ENCODE measurements around the gene DTX3.

Gene DTX3

DNA sequence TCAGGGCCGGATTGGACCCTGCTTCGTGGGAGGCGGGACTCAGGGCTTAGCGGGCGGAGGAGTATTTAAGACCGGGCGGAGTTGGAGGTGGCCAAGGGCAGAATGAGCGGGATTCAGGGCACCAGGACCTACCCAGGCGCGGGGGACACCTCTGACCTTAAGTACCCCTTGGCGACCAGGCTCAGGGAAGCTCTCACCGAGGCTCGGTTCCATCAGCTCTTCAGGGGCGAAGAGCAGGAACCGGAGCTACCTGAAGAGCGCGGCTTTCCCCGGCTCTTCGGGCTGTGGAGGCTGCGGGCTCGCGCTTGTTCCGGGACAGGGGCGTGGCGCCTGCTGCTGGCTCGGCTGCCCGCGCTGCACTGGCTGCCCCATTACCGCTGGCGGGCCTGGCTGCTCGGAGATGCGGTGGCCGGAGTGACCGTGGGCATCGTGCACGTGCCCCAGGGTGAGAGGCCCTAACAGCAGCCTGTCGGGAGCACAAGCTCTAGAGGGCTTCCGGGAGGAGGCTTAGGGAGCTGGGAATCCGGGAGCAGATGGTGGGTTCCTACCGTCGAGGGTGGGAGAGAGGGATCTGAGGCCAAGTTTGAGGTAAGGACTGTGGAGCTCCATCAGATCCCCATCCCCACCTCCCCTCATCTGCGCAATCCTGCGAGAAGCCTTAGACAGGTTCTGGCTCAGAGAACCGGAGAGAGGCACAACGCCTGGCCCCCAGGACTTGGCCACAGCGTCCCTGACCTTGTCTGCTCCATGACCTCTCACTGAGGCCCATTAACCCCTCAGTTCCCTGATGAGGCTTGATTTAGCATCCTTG, 15.0 kb downstream of the DTX3 start:
- peak; percentile 39 for DNase-seq

DNA sequence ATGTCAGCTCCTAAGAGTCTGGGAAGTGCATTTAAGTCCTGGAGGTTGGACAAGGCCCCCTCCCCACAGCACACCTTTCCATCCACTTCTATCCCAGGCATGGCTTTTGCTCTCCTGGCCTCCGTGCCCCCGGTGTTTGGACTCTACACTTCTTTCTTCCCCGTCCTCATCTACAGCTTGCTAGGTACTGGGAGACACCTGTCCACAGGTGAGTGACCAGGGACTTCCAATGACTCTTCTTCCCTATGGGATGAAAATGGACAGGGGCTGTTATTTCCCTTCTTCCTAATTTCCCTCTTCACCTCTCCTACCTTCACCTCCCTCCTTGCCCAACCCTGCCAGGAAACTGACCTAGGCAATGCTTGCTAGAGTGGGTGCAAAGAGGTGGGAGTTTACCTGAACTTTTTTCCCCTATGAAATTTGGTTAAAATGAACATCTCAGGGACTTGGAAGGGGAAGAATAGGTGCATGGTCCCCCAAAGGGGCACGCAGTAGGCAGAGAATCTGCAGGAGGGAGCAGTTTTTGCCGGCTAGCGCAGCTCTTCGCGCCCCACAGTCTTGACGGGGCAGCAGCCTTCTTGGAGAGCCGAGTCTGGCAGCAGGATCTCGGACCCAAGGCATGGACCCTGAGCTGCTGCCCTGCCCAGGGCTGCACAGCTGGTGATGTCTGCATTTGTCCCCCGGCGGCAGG, 15.8 kb downstream of the DTX3 start:
- no peak for DNase-seq

DNA sequence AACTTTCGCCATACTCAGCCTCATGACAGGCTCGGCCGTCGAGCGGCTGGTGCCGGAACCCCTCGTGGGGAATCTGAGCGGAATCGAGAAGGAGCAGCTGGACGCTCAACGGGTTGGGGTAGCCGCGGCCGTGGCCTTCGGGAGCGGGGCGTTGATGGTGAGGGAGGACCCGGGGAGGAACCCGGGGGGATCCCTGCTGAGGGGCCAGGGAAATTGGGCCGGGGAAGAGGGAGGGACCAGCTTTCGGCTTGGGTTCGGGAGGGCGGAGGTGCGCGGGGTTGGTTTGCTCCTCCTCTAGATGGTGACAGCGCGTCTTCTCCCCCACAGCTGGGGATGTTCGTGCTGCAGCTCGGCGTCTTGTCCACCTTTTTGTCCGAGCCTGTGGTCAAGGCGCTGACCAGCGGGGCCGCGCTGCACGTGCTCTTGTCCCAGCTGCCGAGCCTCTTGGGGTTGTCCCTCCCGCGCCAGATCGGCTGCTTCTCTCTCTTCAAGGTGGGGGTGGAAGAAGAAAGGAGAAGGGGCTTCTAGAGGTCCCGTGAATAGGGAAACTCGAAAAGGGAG, 16.4 kb downstream of the DTX3 start:
- peak; percentile 41 for DNase-seq

DNA sequence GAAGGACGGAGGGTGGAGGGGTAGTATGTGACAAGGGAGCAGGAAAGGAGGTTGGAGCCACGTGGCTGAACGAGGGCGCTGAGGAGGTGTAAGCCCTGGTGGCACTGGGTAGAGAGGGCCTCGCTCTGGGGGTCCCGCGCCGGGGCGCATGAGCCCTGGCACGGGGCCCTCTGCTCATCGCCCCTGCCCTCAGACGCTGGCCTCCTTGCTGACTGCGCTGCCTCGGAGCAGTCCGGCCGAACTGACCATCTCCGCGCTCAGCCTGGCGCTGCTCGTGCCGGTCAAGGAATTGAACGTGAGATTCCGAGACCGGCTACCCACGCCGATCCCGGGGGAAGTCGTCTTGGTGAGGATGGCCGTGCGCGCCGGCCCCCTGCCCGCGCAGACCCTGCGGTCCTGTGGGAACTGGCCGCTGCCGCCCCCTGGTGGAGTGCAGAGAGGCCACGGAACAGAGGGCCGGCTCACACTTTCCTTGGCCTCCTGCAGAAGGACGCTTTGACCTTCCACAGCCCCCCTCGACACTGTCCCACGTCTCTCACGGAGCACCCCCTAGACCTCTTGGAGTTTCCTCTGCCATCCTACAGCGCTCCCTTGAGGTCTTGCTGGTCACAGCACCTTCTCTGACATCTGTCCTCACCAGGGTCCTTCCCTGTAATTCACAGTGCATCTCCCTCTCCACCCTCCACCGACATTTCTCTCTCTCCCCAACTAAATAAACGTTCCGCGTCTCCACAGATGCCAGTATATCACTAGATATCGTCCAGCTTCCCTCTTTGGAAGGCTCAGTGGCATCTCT, 17.1 kb downstream of the DTX3 start:
- DNase-seq: peak; percentile 83

DNA sequence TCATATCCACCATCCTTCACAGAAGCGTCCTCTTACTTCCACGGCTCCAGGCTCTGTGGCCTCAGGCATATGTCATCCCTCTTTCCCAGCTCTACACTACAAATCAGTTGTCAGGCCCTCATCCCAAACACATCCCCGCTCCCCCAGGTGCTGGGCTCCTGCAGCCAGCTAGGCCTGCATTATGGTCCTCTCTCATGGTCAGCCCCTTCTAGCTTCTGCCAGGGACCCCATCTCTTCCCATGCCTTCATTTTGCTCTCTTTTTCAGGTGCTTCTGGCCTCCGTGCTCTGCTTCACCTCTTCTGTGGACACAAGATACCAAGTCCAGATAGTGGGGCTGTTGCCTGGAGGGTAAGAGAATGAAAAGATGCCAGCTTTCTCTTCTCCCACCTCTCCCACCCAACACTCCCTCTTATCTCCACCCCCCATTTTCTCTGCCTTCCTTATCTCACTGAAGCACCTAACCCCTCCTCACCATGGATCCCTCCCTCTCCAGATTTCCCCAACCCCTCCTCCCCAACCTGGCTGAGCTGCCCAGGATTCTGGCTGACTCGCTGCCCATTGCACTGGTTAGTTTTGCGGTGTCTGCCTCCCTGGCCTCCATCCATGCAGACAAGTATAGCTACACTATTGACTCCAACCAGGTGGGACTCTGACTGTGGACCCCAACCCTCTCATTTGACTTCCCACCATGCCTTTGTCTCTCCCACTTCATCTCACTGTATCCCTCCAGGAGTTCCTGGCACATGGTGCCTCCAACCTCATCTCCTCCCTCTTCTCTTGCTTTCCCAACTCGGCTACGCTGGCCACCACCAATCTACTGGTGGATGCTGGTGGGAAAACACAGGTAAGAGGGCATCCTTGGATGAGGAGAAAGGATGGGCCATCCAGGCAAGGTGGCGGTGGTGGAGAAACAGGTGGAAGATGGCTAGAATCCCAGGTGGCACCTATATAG, 17.9 kb downstream of the DTX3 start:
- DNase-seq: no peak

DNA sequence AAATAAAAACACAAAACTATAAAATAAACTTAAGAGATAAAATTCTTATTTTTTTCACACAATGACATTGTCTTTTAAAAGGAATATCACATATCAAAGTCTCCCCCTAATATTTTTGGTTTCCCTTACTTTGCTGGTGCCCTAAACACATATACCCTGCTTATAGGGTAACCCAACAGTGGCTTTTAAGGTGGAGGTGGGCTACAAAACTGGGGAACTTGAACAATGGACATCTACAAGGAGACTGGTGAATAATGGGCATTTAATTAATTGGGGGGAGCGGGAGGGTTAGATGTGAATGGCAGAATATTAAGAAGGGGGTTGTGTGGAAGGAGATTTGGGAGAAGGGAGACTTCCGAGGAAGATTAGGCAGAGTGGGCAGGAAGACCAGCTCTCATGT, 18.8 kb downstream of the DTX3 start:
- DNase-seq: no peak

DNA sequence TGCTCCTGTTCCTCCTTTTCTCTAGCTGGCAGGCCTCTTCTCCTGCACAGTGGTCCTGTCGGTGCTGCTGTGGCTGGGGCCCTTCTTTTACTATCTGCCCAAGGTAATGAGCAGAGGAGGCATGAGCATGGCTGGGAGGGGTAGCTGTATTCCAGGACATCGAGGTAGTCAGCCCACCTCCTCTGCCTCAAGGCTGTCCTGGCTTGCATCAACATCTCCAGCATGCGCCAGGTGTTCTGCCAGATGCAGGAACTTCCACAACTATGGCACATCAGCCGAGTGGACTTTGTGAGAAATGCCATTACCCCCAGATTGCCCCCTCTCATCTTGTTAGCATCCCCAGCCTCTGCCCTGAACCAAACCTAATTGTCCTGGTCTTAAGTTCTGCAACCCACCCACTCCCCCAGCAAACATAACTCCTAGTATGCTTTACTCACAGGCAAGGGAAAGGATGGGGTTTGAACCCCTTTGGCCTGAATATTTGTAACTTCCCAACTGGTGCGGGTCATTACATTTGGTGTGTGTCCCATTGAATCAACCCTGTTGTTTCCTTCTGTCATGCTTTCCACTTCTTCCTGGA, 19.3 kb downstream of the DTX3 start:
- DNase-seq: no peak

DNA sequence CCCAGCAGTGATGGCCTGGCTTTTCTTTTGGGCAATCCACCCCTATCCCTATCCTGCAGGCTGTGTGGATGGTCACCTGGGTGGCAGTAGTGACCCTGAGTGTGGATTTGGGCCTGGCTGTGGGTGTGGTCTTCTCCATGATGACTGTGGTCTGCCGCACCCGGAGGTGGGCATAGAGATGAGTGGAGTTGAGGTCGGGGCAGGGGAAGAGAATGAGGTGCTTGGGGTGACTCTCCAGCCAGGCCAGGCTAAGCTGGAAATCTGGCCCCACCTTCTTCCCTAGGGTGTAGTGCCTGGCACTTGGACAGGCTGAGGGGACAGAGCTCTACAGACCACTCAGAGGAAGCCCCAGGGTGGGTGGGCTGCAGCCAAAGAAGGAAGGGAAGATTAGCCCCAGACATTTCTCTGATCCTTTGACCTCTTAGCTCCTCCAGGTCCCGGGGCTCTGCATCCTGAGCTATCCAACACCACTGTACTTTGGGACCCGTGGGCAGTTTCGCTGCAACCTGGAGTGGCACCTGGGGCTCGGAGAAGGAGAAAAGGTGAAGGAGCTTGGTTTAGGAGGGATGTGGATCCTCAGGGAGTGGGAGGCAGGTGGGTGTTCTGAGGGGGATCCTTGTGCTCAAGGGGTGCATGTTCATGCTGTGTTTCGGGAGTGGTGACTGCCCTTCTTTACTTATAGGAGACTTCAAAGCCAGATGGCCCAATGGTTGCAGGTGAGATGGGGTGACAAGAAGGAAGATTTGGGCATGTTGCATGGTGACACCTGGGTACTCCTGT, 20.0 kb downstream of the DTX3 start:
- DNase-seq: no peak

DNA sequence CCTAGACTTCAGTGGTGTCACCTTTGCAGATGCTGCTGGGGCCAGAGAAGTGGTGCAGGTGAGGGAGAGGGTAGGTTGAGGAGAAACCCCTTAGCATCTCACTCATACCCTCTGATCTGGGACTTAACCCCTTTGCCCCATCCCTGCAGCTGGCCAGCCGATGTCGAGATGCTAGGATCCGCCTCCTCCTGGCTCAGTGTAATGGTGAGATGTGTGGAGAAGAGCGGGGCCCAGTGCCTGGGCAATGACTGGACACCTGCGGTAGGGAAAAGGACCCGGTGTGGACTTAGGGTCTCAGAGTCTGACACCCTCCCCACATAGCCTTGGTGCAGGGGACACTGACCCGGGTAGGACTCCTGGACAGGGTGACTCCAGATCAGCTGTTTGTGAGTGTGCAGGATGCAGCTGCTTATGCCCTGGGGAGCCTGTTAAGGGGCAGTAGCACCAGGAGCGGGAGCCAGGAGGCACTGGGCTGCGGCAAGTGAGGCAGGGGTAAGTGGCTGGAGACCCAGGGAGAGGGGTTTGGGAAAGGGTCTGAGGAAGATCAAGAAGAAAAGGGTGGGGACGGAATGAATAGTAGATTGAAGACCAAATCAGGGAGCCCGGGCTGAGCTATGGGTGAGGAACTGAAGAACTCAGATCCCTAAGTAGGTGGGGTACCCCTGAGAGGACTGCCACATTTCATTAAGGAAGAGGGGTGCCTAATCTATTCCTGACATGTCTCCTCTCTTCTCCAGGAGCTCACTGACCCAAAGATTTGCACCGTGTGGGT, 20.8 kb downstream of the DTX3 start:
- DNase-seq: no peak

DNA sequence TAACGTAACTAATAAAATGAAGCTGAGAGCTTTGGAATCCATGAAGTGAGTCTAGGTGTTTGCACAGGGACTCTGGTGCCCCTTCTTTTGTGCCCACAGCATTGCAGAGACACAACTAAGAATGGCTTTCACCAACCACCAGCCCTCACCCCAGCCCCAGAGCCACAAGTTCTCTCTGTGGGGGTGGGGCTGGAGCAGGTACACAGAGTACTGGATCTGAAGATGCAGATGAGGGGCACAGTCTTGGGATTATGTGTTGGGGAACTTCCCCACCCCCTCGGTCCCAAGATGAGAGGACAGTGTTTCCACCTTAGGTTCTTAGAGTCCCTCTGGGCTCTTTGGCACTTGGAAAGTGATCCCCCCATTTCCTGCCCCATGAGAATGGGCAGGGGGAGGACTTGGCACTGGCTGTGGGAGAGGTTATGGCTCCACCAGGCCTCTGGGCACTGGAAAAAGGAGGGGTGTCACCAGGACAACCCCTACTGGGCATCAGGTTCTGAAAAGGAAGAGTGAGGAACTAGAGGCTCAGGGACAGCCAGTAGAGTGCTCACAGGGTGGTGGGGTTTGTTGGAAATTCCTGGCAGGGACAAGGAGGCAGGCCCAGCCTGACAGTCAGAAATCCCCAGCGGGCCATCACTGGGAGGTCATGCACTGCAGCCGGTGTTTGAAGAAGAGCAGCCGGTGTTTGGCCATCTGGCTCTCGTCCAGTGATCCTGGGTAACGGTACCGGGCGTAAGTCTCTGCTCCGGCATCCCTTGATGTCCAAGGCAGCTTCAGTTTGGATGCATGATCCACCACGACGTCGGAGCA, 21.7 kb downstream of the DTX3 start:
- DNase-seq: no peak

DNA sequence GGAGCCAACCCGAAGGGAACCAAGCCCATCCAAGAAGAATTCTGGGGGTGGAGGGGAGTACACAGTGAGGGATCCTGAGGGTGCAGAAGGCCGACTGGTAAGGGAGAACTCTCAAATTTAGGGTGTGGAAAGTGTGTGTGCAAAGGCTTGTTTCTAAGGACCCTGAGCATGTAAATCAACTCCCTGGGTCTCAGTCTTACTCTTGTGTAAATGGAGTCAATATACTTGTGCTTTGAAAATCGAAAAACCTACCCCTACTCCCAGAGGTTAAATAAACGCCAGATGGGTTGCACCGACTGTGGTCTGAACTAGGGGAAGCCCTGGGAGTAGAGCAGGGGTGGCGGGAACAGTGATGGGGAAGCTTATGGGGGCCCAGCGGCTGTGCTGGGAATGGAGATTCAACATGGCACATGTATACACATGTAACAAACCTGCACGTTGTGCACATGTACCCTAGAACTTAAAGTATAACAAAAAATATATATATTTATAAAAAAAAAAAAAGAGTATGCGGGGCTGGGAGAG, 22.4 kb downstream of the DTX3 start:
- no peak for DNase-seq

DNA sequence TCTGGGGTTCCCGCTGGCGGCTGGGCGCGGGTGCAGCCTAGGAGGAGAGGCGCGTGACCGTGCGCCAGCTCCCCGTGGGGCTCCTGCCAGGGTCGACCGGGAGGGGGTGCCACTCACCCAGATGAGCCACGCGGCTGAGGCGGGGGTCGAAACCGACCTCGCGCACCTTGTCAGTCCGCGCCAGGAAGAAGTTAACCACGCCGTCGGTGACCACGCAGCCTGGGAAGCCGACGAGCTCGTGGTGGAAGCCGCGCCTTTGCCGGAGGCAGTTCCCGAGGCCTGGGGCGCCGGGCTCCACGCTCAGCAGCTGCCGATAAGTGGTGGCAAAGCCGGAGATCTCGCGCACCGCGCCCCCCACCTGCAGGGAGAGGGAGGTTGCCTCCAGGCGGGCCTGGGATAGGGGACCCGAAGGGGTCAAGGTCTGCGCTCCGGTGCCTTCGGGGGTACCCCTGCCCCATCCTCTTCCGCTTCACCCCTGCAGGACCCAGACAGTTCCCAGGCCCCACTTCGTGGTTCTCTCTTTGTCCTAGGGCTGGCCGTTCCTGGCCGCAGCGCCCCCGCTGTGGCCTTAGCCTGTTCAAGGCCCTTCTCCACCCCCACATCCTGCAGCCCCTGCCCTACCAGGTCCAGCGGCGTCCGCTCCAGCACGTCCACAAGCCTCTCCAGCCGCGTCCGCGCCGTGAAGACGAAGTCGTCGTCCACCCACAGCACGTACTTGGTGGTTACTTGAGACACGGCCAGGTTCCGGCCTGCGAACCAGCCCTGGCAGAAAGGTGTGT, 23.1 kb downstream of the DTX3 start:
- peak; percentile 43 for DNase-seq

DNA sequence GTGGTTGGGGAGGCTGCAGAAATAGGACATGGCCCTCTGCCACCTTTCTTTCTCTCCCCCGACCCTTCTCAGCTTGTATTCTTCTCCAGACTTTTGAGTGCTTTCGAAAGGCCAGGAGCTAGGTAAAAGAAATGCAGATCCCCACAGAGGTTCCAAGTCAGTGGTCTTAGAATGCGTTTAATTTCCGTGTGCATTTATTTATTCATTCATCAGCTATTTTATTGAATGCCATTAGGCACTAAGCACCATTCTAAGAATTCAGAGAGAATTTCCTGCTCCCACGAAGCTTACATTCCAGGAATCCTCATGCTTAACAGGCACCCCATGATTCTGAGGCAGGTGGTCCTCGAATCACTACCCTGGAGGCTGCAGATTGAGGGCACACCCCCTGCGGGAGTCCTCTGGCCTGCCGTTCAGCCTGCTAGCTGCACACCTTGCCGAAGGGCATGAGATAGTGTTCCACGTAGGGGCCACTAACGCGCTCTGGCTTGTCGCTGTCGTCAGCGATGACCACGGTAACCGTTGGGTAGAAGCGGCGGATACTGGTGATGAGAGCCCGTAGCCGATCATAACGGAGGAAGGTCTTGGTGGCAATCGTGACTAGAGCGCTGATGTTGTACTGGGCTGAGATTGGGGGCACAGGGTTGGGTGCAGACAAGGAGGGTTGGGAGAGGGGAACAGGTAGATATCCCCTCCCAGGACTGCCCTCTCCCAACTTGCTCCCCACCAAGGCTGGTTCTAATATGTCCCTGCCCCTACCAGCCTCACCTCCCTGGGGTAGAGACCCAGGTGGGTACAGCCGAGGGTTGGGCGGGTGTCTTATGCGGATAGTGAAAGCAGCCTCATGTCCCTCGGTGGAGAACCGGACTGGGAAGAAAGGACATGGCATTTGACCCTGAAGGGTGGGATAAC, 23.9 kb downstream of the DTX3 start:
- DNase-seq: peak; percentile 3

DNA sequence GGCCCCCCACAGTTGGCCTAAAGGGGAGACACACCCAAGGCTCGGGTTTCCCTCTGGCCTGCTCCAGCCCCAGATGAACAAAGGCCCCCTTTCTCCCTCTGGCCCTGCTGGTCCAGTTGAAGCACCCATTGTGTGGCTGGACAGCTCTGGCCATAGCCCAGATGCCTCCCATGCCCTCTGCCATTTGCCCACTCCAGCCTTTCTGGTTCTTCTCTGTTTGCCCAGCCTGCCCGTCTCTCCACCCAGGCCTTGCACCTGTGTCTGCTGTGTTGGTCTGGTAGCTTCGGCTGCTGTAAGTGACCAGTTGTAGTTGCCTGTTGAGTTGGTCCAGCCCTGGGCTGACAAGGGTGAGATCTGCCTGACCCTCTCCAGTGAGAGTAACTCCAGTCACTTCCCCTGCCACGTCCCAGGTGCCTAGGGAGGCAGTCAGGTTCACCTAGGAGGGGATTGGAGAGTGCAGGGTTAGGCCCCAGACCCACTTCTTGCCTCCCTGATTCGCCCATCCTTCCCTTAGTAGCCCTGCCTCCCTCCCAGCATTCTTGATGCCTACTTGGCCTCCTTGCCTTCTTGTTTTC, 25.4 kb downstream of the DTX3 start:
- DNase-seq: peak; percentile 1

DNA sequence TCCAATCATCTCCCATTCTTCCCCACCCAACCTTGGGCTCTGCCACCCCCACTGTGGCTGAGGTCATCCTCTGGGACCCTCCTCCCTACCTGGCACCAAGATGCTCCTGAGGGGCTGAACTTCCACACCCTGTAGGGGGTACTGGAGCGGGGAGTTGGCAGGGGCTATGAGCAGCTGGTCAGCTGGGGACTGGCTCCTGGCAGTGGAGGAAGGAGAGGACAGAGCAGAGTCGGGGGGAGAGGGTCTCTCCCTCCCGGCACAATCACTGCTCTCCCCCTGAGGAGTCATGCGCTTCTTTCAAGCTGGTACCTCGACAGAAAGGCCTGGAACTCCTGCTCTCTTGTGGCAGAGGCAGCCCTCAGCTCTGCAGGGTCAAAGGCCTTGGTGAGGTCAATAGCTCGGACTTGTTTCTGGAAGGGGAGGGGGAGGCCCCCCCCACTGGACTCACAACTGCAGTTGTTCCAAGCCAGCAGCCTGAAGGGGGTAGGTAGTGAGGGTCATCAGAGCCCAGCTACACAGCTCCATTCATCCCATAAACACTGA, 26.3 kb downstream of the DTX3 start:
- no peak for DNase-seq

DNA sequence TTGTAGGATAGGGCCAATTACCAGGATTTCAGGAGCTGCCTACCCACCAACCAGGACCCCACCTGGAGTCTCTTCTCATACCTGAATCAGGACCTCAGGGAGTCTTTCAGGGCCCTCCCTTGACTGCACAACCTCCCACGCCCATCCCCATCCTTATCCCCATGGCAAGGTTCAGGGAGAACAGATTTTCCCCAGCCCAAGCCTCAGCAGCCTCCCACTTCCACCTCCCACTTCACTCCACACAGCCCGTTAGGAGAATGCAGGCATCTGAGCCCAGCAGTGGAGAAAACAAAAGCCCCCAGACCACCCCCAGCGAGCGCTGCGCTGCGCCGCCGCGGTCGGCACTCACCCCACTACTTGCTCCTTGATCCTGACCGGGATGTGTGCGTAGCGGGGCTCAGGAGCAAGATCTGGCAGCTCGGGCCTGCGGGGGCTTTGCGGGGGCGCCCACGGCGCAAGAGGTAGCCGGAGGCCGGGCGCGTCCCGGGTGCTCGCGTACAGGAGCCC, 27.0 kb downstream of the DTX3 start:
- peak; percentile 34 for DNase-seq
